HG03064 (cell line): Measurements from ENCODE around the gene SLC35G3.
"Not testable (repeated sequence)": the region's sequence is repeated elsewhere in the genome, so short reads cannot be mapped to it uniquely, and the experiment has no call there.

Experiments
- ATAC-seq: cut with Tn5 transposase; IDR thresholded peaks from one replicate; pipeline ENCODE4 v1.9.1; 2021; ENCODE audit warnings: low read depth; ENCODE audit not compliant: unreplicated experiment

Gene SLC35G3

DNA sequence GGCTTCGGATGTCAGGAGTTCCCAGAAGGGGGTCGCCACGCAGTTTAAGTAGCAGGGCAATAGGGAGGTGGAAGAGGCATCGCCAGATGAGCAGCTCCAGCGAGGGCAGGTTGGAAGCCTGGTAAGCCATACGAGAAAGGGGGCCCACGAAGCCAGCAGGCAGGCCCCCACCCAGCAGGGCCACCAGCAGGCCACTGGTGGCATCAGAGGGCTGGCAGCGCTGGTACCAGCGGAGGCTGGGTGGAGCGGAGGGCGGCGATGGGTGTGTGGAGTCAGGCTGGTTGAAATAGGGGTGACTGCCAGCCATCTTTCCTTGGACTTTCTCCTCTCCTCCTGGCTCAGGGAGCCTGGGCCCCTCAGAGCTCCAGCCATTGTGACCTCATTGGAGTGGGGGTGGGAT is at the start of gene SLC35G3:
TSS of gene SLC35G3 (minus strand) at position 393 of the 400 bp plus-strand sequence. CDS start at position 307, 86 bp downstream.
- ATAC-seq, result not testable (repeated sequence)

GRCh38 chr17:35243561-35244340 is 49.6 kb upstream of the SLC35G3 start:
- ATAC-seq, result no peak

- ATAC-seq, result peak; percentile 55
These were observed 48.8 kb upstream of the SLC35G3 start, which contains the start of gene SLFN5 for GRCh38 chr17:35242805-35243560. Gene SLFN5 (plus strand): TSS chr17:35243072. CDS start chr17:35258691, 15,619 bp downstream.

DNA sequence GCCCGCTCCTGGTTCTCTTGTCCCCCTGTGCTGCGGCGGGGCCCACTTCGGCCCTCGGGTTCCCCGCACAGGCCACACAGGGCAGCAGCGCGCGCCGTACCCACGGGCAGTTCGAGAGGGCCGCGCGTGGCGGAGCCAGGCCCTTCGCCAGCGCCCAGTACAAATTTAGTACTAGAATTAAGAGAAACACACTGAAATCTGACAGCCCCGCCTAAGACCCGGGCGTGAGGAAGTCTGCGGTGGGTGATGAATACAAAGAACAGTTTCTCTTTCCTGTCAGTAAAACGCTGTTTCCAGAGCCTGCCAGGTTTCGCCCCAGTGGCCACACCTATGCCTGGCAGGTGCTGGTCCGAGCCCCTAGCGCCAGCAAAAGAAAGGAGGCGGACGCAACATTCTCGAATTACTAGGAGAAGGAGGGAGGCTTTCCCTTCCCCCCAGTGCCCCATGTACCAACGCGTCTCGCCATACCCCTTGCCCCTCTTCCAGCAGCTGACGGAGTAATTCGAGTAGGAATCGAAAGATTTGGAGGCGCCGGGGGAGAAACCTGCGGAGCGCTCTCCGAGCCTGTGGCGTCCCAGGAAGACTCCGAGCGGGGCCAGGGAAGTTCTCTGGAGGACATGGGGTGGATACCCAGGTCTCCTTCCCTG is 48.1 kb upstream of the SLC35G3 start:
- peak; percentile 27 for ATAC-seq

- ATAC-seq, result no peak
These were observed 47.3 kb upstream of the SLC35G3 start for GRCh38 chr17:35241520-35241919.

DNA sequence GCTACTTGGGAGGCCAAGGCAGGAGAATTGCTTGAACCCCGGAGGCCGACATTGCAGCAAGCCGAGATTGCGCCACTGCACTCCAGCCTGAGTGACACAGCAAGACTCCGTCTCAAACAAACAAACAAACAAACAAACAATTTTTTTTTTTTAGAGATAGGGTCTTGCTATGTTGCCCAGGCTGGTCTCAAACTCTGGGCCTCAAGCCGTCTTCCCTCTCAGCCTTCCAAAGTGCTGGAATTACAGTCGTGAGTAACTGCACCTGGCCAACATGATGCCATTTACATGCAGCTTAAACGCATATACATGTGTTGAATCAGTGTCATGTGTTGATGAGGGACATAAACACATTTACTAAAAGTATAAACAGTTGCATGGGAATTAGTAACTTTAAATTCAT is 46.7 kb upstream of the SLC35G3 start:
- no peak for ATAC-seq

DNA sequence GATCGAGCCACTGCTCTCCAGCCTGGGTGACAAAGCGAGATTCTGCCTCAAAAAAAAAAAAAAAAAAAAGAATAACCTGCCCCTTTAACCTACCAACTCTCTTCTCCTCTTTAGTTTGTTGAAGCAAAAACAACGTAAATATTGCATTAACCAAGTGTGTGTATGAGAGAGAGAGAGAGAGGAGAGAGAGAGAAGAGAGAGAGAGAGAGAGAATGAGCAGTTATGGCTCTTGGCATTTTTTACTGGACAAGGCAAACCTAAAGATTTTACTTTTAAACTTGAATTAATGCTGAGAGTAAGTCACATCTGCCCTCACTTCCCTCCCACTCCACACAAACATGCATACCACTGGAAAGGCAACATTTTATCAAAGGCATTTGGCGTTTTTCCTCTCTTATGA is 45.6 kb upstream of the SLC35G3 start:
- no peak for ATAC-seq

DNA sequence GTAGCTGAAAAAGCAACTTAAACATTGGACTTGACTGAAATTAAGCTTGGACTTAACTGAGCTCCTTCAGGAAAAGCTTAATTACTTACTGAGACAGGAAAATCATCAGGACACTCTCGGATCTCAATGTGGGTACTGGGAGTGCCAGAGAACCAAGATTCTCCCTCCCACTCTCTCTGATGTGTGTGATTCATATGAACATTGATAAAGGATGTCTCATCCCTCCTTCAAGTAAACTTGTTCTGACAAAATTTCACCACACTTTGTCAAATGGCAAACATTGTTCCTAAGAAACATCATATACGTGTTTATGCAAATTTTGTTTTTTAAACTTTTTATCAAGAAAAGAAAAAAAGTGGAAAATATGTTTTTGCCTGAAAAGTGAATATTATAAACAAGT is 44.6 kb upstream of the SLC35G3 start:
- ATAC-seq, result no peak

DNA sequence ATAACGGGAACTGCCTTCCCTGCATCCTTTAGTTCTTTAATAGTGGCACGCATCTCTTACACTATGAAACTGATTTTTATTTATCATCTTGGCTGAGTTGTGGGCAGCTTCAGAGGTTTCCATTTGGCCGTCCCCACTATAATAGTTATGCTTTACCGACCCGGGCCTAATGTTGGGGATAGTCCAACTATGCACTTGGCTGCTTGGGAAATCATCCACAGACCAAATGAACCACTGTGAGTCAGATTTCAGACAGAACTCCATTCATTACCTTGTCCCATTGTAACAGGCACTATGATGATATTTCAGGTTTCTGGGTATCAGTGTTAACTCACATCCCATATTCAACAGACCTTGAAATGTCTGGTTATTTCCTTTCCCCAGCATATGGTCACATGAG is 42.6 kb upstream of the SLC35G3 start:
- ATAC-seq, result no peak

DNA sequence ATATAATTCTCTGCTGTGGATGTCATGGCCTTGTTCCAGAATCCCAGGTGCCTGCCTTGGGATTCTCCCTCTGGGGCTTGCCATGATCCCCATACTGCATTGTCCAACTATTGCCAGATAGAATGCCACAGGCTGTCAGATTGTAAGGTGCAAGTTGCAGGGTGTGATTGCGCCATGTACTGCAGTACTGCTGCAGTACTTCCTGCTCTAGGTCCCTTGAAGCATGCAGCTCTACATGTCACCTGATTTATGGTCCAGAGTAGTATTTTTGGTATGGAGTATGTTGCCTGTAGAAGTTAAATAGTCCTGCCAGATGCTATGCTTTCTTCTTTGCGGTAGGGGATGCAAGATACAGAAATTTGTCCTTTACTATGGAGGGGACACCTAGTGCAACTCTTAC is 41.7 kb upstream of the SLC35G3 start:
- no peak for ATAC-seq

- no peak for ATAC-seq
These were observed 41.1 kb upstream of the SLC35G3 start for GRCh38 chr17:35235289-35235688.

- ATAC-seq, result not testable (repeated sequence)
These were observed 40.1 kb upstream of the SLC35G3 start for GRCh38 chr17:35234315-35234714.

DNA sequence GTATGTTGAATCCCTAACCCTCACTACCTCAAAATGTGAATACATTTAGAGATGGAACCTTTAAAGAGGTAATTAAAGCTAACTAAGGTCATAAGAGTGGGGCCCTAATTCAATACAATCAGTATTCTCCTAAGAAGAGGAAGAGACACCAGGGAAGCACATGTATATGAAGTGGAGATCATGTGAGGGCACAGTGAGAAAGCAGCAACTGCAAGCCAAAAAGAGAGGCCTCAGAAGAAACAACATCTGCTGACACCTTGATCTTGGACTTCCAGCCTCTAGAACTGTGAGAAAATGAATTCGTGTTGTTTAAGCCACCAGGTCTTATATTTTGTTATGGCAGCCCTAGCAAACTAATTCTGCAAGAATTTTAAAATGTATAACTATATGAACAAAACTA is 35.4 kb upstream of the SLC35G3 start:
- ATAC-seq, result no peak

GRCh38 chr17:35227546-35227945 is 33.4 kb upstream of the SLC35G3 start:
- no peak for ATAC-seq

GRCh38 chr17:35224436-35224835 is 30.2 kb upstream of the SLC35G3 start:
- no peak for ATAC-seq

DNA sequence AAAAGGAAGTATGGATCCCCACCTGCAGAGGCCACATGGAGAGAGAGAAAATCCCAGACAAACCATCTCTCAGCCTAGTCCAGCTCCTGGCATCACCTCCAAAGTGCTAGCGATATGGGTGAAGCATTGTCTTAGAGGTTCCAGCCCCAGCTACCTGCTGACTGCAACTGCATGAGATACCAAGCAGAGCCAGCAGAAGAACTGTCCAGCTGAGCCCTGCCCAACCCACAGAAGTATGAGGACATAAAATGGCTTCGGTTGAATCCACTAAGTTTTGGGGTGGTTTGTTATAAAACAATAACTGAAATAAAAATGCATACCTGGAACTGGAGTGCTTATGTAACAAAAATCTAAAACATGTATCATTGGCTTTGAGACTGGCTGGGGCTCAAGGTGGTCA is 28.3 kb upstream of the SLC35G3 start:
- no peak for ATAC-seq

GRCh38 chr17:35218915-35219314 is 24.7 kb upstream of the SLC35G3 start:
- no peak for ATAC-seq

- ATAC-seq, result no peak
These were observed 22.9 kb upstream of the SLC35G3 start for GRCh38 chr17:35217107-35217506.

- ATAC-seq, result no peak
These were observed 20.6 kb upstream of the SLC35G3 start for GRCh38 chr17:35214631-35215273.

DNA sequence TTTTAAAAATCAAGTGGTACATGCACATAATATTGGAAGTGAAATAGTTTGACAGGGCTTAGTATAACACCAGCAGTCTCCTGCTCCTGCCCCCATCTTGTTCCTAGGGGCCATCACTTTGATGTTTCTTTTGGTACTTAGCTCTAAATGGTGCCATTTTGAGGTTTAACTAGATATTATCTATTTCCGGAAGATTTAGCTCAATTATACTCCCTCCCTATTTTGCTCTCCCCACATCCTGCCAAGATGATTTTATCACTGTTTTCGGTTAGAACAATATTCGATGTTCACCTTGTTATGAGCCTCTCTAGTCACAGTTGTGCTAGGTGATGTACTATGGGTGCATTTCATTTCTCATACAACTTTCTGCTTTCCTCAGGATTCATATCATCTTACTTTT is 20.0 kb upstream of the SLC35G3 start:
- no peak for ATAC-seq

GRCh38 chr17:35213412-35213940 is 19.3 kb upstream of the SLC35G3 start:
- ATAC-seq, result no peak
